K562 (cell line): ENCODE data around the gene PNPLA1. TPM values are rescaled to one million over a fixed set of nuclear protein-coding genes. Genes with fewer than 3 reads are reported as not detected.

ENCODE experiments used
- ATAC-seq: fragments of 200-7000 bp; cut with Tn5 transposase; 3 replicates; pipeline ENCODE4 v1.9.1; 2020; ENCODE audit warnings: moderate library complexity
- BruUV-seq: library from RNA; stranded (reverse); fragments of 400-500 nt; replicated peaks from 2 replicates; lab custom pipeline; 2021; lab: Mats Ljungman, UMichigan
- CTCF ChIA-PET: fragments of 300-600 bp; formaldehyde crosslinking; extraction: SDS; loops from one replicate; lab custom pipeline; 2021; ENCODE audit warnings: low intra/inter-chr PET ratio; lab: Yijun Ruan, JAX
- POLR2A ChIA-PET: fragments of 300-600, 350-650 bp; sonication (Branson Sonifier 250); formaldehyde crosslinking; extraction: SDS; loops from one replicate; lab custom pipeline; 2021; ENCODE audit warnings: antibody characterized with exemption, inconsistent platforms; lab: Yijun Ruan, JAX
- DNase-seq, 4 experiments: peaks; one replicate each; pipeline versions ENCODE4 v3.0.0 to v3.0.0-alpha.2; 2011 to 2018; ENCODE audit warnings: low spot score in 3 of 4, mixed read lengths in 3 of 4; ENCODE audit errors: extremely low read depth in 1 of 4
- FAIRE-seq: peaks from 2 replicates; lab custom pipeline; 2011; peaks lifted over from hg19 to GRCh38; lab: Jason Lieb, UNC
- H2AFZ ChIP-seq: 2 replicates; pipeline ENCODE4 v1.6.0; 2011; ENCODE audit warnings: low read depth, low read length, control low read depth, inconsistent platforms
- H3K27ac ChIP-seq: fragments of 200-600 bp; 3 replicates; pipeline ENCODE4 v1.8.0; 2011; ENCODE audit warnings: low read depth, mild to moderate bottlenecking, control low read depth, inconsistent platforms, low read length, moderate library complexity, mixed read lengths; ENCODE audit errors: extremely low read depth
- H3K27me3 ChIP-seq, 2 experiments: fragments of 300-600 bp in 1 of 2; 2 replicates in 1 of 2; 3 replicates in 1 of 2; pipeline versions ENCODE4 v1.6.0 to v1.8.0; 2011; ENCODE audit warnings: inconsistent platforms in 2 of 2, low read length in 2 of 2, mild to moderate bottlenecking in 1 of 2, mixed read lengths in 1 of 2, moderate library complexity in 1 of 2; ENCODE audit not compliant: control insufficient read depth in 2 of 2, insufficient read depth in 2 of 2
- H3K36me3 ChIP-seq: fragments of 300-600 bp; 3 replicates; pipeline ENCODE4 v1.8.0; 2011; ENCODE audit warnings: mild to moderate bottlenecking, low read length, inconsistent platforms; ENCODE audit not compliant: control insufficient read depth, insufficient read depth
- H3K4me1 ChIP-seq, 2 experiments: fragments of 200-600 bp in 1 of 2; replicated peaks in 1 of 2; 2 replicates in 1 of 2; 3 replicates in 1 of 2; pipeline versions ENCODE4 v1.5.1 to v1.8.0; 2011; ENCODE audit warnings: inconsistent platforms in 2 of 2, low read length in 2 of 2, mild to moderate bottlenecking in 1 of 2, mixed read lengths in 1 of 2, moderate library complexity in 1 of 2; ENCODE audit not compliant: control insufficient read depth in 2 of 2, insufficient read depth in 2 of 2
- H3K4me2 ChIP-seq: 2 replicates; pipeline ENCODE4 v1.6.1; 2011; ENCODE audit warnings: low read length, control low read depth, inconsistent platforms, mixed read lengths; ENCODE audit not compliant: insufficient read depth
- H3K4me3 ChIP-seq: fragments of 200-600 bp; sonication (generic), shearing (Covaris generic); 2 replicates; pipeline ENCODE4 v1.5.1; 2016; ENCODE audit warnings: control low read depth, inconsistent platforms
- H3K79me2 ChIP-seq: fragments of 200-600 bp; 3 replicates; pipeline ENCODE4 v1.8.0; 2011; ENCODE audit warnings: low read length, inconsistent platforms; ENCODE audit not compliant: control insufficient read depth, insufficient read depth
- H3K9ac ChIP-seq, 2 experiments: 2 replicates each; pipeline versions ENCODE4 v1.6.0 to v1.6.1; 2011; ENCODE audit warnings: low read depth in 2 of 2, low read length in 2 of 2, control low read depth in 1 of 2, inconsistent platforms in 1 of 2, mild to moderate bottlenecking in 1 of 2, mixed read lengths in 1 of 2; ENCODE audit not compliant: insufficient read depth in 1 of 2
- H3K9me1 ChIP-seq: one replicate; pipeline ENCODE4 v1.6.0; 2011; ENCODE audit warnings: inconsistent platforms, mild to moderate bottlenecking, low read length, moderate library complexity; ENCODE audit not compliant: control insufficient read depth, insufficient read depth
- H3K9me3 ChIP-seq: replicated peaks from 2 replicates; pipeline ENCODE4 v1.5.1; 2011; ENCODE audit warnings: low read depth, low read length, inconsistent platforms; ENCODE audit not compliant: control insufficient read depth, insufficient read depth
- H4K20me1 ChIP-seq: replicated peaks from 2 replicates; pipeline ENCODE4 v1.6.1; 2011; ENCODE audit warnings: low read length, inconsistent platforms, mixed read lengths; ENCODE audit not compliant: control insufficient read depth, insufficient read depth
- ARNT ChIP-seq, 2 experiments: fragments of 450-650 bp; IDR thresholded peaks; 2 replicates each; pipeline ENCODE4 v1.6.1; 2016; ENCODE audit warnings: mild to moderate bottlenecking in 1 of 2
- BRF2 ChIP-seq: IDR thresholded peaks from 3 replicates; pipeline ENCODE4 v1.6.1; 2011; ENCODE audit warnings: borderline replicate concordance, mild to moderate bottlenecking; ENCODE audit not compliant: insufficient read length, insufficient read depth
- KAT2B ChIP-seq: IDR thresholded peaks from one replicate; pipeline ENCODE4 v1.6.1; 2012; ENCODE audit warnings: low read depth, mild to moderate bottlenecking, control low read depth, inconsistent platforms, low read length, moderate library complexity
- SAP30 ChIP-seq: fragments of 200-600 bp; sonication (generic); IDR thresholded peaks from 2 replicates; pipeline ENCODE4 v1.6.1; 2012; ENCODE audit warnings: borderline replicate concordance, low read depth, mild to moderate bottlenecking, moderate library complexity, low read length, control low read depth, inconsistent platforms; ENCODE audit not compliant: insufficient read depth, poor library complexity, severe bottlenecking
- ZNF551 ChIP-seq: fragments of 250-450 bp; sonication (Bioruptor Pico); IDR thresholded peaks from 2 replicates; pipeline ENCODE4 v1.5.0; 2021; ENCODE audit warnings: mild to moderate bottlenecking, moderate library complexity
- WGBS: fragments of 100-300 bp; shearing (Covaris generic); methylation state at CpG from one replicate; pipeline ENCODE4 v1.1.6; 2016; ENCODE audit warnings: low coverage, mixed read lengths; ENCODE audit not compliant: insufficient coverage; ENCODE audit errors: missing lambda C conversion rate; 5-methylcytosine and 5-hydroxymethylcytosine counted together
- in situ Hi-C: fragments of 300-500 bp; cut with MboI; formaldehyde crosslinking; loops from 4 replicates; pipeline ENCODE4 v1.15.0; 2018; ENCODE audit warnings: inconsistent platforms, mixed read lengths
- intact Hi-C: fragments of 100-400 bp; cut with micrococcal nuclease; formaldehyde crosslinking; loops from 2 replicates; pipeline ENCODE4 v1.14.2; 2022
- polyA plus RNA-seq, 8 experiments: library from polyadenylated mRNA; depleted of rRNA in 4 of 8; stranded (reverse) in 5 of 8; unstranded in 3 of 8; fragments of >200 nt; fragmentation: Nextera tagmentation in 2 of 8; fragmentation: Illumina TruSeq in 1 of 8; extraction: Ambion mirVana in 2 of 8; extraction: Trizol in 1 of 8; gene quantifications; 2 replicates each; pipeline versions ENCODE4 v1.2.1 to v1.2.3, GENCODE V29; 2011 to 2014; ENCODE audit warnings: inconsistent platforms in 1 of 8, missing spikeins in 1 of 8
- total RNA-seq, 7 experiments: library from RNA; depleted of rRNA in 6 of 7; stranded (reverse); fragments of >200 nt in 6 of 7; fragmentation: Illumina TruSeq in 2 of 7; extraction: Trizol in 2 of 7; gene quantifications; 2 replicates each; pipeline versions ENCODE4 v1.2.1 to v1.2.3, GENCODE V29; 2011 to 2021; ENCODE audit warnings: low replicate concordance in 1 of 7

PNPLA1 gene
- total and polyA plus RNA-seq, 9 of the 15 experiments (the other 6 are each of a cell fraction or from before 2014, with no cell fraction given) = 0.04 to 0.27 (median 0.13) TPM; not detected in 2

- Histone ChIP-seq H2AFZ (no peak overlapping the region), H3K27ac (no peak overlapping the region), H3K4me1 (peaks cover 5 to 26% of the 10 kb centered on the region in 2 experiments), H3K27me3 (no peaks in the 10 kb centered on the region), H4K20me1 (no peaks in the 10 kb centered on the region), H3K4me3 (no peak overlapping the region), H3K9me1 (peaks cover 6% of the 10 kb centered on the region), H3K4me2 (no peak overlapping the region), H3K9ac (no peak overlapping the region; a peak in 1 of 4 replicates), H3K79me2 (no peaks in the 10 kb centered on the region), H3K36me3 (peaks cover 11% of the 10 kb centered on the region; the same call in 1 of the 3 replicates), H3K9me3 (no peaks in the 10 kb centered on the region)
- intact Hi-C loops (no loop called here), in situ Hi-C loops (no loop called here)
- DNase-seq (no peak), FAIRE-seq (no peak), ATAC-seq (no peak)
- CTCF ChIA-PET = no interaction called here
- 90% methylated on average over 5 of the region's 5 CpGs for WGBS
- POLR2A ChIA-PET = interaction anchor here (1.1 to 2.9 kb wide), 3 partner anchors 9 to 34 kb away, joined by 3 to 14 read pairs (median 5); no protein-coding TSS in a partner anchor
- no TSS peak for BruUV-seq
- TF ChIP-seq ZNF551 (no peak), SAP30 (no peak), BRF2 (no peak), KAT2B (no peak), ARNT (IDR thresholded peaks at IDR 0.05) (no peak)
These were observed 40.6 kb upstream of the PNPLA1 start for GRCh38 chr6:36229223-36229622.
